Pons (tissue), 1 donor: ENCODE results near the gene CSNK1G1.
A peak's percentile ranks its signal among the peaks of the same experiment; 100 is the strongest.

ENCODE experiments used
- DNase-seq: peaks from one replicate; pipeline ENCODE4 v3.0.0-alpha.2; 2016; ENCODE audit warnings: low spot score

The CSNK1G1 gene

DNA sequence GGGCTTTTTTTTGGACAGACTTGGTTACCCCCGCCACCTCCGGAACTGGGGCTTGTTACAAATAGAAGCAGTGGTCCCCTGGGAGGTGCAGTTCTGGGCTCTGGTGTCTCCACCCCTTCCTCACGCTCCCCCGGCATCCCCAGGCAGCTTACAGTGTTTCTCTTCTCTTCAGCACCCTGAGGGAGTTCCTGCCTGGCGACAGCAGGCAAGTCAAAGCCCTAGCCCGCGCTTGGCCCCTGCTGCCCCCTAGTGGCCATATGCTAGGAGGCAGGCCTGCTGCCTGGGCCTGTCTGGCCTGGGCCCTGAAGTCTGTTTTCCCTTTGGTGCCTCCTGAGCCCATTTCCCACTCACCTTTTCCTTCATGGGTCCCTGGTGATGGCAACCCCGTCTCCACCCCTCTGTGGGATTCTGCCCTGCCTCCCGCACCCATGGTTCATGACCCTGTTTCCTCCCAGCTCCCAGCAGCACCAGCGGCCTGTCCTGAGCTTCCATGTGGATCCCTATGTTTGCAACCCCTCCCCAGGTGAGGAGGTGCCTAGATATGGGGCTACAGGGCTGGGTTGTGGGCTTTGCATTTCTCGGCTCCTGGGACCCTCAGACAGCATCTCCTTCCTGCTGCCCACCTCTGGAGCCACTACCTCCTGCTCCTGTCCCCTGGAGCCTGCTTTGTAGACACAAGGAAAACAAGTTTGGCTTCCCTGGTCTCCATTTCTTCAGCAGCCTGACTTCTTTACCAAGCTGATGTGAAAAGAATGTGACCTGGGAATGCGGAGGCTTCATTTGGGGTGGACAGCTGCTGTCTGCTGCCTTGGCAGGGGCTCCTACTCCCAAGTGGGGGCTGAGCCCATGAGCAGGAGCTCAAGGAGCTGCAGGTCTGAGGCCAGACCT lies 202.2 kb downstream of the CSNK1G1 start:
- DNase-seq: peak; percentile 92

DNA sequence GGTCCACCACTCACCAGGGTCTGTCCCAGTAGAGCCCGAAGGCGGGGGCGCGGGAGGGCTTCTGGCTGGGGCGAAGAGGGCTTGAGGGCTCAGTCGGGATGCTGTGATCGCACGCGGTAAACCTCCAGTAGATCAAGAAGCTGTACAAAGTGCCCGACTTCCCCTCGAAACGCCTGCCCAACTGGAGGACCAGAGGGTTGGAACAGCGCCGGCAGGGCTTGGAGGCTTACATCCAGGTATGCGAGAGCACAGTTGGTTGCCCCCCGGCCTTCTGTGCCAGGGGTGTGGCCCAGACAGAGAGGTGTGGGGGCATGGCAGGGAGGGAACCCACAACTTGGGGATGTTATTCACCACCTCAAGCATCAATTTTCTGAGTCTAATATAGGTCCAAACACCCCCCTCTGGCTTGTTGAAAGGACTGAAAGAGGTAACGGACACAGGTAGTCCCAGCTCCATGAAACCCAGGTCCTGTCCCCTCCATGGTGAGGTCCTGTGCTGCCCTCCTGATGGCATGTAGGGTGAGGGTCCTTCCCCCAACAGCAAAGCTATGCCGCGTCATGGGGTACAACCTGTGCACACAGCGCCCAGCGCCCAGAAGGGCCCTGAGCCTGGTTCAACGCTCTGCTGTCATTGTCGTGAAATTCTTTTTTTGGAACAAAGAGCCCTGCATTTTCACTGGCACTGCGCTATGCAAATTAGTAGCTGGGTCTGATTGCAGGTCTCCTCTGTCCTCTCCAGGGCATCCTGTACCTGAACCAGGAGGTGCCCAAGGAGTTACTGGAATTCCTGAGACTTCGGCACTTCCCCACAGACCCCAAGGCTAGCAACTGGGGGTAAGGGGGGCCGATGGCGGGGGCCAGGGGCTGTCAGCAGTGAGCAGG lies 203.2 kb downstream of the CSNK1G1 start:
- DNase-seq: no peak

DNA sequence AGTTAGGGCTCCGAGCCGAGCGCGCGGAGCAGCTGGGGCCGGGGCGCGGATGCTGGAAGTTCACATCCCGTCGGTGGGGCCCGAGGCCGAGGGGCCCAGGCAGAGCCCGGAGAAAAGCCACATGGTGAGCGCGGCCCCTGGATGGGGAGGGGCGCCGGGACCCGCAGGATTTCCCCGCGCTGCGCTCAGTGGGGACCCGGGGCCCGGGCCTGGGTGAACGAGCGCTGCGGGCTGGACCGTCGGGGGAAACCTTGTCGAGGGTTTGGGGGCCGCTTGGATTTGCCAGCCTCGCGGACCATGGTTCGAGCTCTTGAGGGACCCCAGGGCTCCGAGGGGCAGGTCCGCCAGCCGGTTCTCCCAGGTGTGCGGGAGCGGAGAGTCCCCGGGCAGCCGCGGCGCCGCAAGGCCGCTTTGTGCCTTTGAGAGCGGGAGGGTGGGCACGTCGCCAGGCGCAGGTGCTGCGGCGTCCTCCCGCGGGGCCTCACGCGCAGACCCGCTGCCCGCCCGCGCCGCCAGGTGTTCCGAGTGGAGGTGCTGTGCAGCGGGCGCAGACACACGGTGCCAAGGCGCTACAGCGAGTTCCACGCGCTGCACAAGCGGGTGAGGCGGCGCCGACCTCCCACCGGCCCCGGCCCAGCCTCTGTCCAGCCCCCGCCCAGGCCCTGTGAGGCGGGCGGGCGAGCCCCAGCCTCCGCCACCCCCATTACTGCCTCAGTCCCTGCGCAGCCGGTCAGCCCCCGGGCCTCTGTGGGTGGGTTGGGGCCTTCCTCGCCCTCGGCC lies 204.1 kb downstream of the CSNK1G1 start, which contains the start of gene SNX22:
Gene SNX22, plus strand, starts transcription at position 5 of the 780 bp plus-strand sequence. Its CDS starts 45 bp downstream, at position 50.
- no peak for DNase-seq

DNA sequence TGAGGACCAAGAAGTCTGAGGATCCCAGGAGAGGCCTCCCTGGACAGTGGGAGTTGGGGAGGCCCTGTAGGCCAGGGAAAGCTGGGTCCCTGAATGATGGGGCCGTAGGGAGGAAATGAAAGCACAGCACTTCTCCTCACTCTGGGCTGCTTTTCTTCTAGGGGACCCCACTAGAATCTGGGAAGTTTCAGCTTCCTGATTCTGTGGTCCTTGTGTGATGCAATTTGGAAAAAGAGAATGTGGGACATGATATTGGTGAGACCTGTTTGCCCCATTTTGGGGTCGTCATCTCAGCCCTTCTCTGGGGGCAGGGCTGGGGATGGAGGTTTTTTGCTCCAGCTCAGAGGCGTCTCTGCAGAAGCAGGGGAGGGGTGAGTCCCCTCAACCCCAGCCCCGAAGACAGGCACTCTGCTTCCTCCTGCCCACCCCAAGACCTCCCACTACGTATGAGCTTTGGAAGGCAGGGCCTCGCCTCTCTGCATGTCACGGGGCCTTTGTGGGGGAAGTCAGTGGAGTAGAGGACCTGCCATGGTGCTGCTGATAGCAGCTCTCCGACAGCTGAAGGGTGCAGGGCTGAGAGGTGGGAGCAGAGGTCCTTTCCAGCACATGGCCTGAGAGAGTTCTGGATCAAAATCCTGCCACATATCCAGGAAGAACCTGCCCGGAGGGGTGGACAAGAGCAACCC lies 205.9 kb downstream of the CSNK1G1 start:
- DNase-seq: peak; percentile 73

DNA sequence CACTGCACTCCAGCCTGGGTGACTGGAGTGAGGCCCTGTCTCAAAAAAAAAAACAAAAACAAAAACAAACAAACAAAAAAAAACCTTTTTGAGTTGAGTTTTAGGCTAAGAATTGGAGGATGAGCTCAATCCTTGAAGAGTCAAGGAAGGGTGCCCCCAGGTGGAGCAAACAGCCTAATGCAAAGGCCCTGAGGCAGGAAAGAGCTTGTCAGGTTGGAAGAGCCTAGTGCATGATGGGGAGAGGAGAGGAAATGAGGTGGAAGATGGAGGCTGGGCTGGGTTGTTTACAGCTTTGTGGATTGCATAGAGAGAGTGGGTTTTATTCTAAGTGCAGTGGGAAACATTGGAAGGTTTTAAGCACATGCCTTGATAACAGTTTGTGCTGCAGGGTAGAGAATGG lies 206.5 kb downstream of the CSNK1G1 start:
- DNase-seq: peak; percentile 68

DNA sequence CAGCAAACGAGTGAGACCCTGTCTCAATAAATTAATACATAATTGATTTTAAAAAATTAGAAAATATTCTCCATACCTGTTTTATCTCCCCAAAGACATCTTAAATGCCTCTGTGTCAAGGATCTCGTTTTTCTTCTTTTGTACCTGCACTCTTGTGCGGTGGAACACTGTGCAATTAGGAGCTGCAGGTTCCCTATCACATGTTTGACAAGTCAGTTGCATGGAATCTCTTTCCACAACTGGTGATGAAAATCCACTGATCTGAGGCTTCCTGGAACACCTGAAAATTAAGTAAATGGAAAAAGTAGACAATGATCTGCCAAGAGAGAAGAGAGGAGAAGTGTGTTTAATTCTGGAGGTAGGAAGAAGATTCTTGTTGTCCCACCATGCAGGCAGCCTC lies 207.4 kb downstream of the CSNK1G1 start:
- no peak for DNase-seq

DNA sequence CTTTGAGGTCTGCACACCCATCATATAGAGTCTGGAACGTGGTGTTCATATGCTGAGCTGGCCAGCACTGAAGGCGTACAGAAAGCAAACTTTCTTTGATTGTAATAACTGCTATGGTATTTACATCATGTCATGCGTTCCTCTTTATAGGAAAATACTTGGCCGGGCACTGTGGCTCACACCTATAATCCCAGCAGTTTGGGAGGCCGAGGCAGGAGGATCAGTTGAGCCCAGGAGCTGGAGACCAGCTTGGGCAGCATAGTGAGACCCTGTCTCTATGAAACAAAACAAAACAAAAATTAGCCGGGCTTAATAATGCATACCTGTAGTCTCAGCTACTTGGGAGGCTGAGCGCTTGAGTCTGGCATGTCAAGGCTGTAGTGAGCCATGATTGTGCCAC lies 207.8 kb downstream of the CSNK1G1 start:
- DNase-seq: no peak

DNA sequence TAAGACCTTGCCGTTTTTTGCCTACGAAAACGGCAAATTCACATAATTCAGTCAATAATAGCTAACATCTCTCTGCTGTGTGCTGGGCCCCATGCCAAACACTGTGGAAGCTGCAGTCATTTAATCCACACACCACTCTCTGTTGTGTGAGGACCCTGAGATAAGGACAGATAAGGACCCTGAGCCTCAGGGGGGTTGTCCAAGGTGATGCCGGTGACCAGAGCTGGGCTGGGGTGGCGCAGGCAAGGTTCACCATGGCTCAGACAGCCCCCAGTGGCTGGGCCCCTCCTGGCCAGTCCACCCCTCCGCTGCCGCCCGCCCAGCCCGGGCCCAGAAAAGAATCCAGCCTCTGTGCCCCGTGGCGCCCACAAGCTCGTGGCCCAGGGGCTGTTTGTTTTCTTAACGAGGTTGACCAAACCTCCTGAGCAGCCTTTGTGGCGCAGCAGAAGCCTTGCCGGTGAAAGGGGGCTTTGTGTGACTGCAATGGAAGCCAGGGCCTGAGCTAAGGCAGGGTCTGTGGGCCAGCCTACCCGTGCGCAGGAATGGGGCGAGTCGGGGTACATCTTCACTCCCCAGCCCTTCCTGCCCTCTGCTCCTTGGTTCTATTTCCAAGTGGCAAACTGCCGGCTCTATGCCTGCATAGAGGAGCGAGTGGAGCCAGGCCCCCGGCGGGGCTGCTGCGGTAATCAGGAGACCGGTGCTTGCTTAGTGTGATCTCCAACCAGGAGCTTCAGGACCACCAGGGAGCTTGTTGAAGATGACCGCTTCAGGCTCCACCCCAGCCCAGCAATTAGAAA lies 208.9 kb downstream of the CSNK1G1 start:
- DNase-seq: peak; percentile 67

DNA sequence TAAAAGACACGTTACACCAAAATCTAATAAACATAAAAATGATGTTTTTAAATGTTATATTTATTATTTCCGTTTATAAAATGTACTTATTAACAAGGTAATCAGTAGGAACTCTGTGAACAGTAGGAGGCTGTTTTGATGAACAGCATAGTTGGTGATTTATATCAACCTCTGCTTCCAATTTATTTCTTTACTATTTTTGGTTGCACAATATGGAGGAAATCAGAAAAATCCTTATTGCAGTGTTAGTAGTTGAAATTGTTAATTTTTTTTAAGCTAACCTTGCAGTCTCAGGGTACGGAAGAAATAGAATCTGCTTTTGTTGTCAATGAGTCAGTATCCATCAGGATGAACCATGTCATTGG lies 209.5 kb downstream of the CSNK1G1 start:
- peak; percentile 15 for DNase-seq

DNA sequence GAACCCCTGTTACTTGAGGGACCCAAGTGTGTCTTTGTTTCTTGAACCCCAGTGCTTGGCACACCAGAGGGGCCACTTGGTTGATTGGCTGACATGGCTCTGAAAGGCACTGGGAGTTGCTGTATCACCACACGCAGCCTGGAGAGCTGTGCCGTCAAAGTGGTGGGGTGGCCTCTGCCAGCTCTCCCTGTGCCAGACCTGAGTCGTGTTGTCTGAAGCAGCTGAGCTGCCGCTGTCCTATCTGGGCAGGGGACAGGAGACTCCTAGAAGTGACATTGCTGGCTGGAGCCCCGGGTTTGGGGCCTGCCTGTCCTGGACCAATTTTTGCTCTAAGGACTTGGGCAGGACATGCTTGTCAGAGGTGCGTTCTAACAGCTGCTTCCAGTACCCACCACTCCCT lies 209.9 kb downstream of the CSNK1G1 start:
- peak; percentile 42 for DNase-seq

DNA sequence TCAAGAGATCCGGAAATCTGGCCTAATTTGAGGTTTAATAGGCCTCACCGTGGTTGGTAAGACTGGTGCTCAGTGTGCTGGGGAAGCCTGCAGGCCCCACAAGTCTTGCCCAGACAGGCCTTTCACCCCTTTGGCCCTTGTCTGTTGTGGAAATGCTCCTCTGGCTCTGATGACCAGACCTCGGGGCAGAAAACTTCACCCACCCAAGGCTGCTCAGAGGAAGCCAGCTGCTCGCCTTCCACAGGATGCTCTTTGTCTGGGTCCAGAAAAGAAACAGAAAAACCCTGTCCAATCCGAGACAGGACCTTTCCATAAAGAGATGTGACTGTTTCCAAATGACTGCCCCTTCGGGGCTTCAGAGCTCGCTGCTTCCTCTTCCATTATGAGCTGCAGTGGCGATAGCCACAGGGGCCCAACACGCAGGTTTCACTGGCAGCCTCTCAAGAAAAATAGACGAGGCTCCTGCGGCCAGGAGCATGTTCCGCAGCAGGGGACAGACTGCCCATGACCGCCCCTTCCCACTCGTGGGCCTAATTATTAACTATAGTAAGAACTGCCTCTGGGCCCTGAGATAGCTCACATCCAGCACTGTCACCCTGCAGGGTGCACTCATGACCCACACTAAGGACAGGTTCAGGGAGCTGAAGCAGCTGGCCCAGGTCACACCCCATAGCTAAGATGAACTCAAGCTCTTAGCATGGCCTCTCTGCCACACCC lies 211.2 kb downstream of the CSNK1G1 start:
- peak; percentile 88 for DNase-seq

DNA sequence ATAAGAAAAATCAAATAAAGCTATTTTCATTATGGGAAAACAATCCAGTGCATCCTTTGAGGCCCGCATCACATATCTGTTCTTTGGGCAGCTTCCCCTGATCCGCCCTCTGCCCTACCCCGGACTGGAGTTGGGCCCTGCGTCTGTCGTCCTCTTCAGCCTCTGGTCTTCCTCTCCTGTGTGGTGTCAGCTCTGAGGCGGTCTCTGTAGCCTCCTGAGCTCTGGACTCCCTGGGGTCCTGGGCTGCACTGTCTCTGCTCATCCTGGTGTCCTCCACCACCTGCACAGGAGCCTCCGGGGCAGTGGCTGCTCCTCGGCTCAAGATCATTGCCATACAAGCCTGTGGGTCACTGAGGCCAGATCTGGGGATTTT lies 211.8 kb downstream of the CSNK1G1 start:
- no peak for DNase-seq

DNA sequence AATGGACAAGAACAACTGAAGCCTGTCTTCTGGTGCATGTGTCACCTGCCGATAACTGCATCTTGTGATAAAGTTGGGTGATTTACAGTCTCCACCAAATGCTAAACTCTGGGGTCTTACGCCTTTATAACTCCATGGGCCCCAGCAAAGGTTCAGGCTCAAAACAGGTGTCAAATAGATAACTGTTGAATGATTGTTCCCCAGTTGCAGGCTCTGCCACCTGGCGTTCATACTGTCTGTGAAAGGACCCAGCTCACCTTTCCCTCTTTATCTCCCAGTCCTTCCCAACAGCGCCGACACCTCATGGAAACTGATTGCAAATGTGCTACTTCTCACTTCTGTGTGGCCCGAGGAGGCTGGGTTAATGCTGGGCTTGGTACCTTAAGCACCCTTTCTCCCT lies 212.7 kb downstream of the CSNK1G1 start:
- no peak for DNase-seq

DNA sequence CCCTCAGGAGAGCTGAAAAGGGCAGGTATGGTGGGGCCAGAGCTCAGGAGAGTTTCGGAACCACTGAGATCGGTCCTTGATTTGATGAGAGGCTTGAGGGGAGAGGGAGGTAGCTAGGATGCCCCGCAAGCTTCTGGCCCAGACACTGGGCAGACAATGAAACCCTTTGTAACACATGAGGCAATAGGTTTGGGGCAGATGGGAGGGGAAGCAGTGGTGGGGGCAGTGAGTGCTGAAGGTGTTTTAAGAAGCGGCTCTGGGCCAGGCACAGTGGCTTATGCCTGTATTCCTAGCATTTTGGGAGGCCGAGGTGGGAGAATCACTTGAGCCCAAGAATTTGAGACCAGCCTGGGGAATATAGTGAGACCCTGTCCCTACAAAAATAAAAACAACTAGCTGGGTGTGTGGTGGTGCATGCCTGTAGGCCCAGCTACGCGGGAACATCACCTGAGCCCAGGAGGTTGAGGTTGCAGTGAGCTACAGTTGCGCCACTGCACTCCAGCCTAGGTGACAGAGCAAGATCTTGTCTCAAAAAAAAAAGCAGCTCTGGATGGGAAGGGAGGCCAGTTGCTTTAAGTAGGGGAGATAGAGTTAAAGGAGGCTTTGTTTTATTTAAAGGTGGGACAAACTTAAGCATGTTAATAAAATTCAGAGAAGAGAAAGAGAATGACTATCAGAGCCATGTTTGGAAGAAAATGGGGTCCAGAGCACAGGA lies 214.0 kb downstream of the CSNK1G1 start:
- DNase-seq: peak; percentile 87

DNA sequence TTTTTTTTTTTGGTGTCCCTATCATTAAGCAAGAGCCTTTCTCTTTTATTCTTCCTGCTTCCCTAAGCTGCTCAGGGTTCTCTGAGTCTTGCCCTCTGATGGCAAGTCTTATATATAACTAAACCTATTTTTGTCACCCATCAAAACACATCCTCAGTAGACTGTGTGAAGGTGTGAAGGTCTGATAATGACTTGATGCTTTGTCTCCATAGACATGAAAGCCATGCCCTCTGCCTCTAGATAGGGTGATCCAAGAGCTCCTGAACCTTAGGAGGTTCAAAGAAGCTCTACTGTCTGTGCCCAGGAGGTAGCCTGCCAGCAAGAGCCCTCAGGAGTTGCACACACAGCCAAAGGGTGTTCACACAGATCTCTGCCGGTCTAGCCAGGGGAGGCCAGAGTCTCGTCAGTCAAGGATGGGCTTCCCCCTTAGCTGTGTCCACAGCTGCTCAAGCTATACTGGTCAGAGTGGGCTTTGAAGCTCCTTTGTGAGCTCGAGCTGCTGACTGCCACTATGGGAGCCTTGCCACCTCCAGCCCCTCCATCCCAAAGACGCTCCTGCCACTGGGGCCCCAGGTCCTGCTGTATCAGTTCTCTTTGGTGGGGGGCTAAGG lies 217.5 kb downstream of the CSNK1G1 start:
- DNase-seq: no peak

DNA sequence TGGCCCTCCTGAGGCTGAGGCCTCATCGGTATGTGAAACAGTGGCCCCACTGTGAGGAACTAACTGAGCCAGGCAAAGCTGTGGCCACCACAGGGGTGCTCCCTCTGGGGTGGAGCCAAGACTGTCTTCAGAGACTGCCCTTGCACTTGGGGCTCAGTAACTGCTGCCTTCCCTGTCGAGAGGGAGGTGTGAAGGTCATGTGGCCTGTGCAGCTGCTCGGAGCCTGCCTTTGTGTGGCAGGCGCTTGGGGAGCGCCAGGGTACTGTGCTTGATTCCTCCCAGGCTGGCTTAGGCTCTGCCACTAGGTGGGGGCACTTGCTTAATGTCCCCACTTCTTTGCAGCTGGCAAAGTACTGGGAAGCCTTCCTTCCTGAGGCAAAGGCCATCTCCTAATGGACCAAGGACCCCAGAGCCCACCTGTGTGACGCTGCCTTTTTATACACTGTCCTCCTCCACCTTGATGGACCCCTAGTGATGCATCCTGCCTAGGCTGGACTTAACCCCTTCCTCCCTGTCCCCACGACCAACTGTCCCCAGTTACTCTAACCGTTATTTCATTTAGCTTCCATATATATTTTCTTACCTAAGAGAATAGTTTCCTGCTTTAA lies 218.6 kb downstream of the CSNK1G1 start:
- DNase-seq: peak; percentile 84

DNA sequence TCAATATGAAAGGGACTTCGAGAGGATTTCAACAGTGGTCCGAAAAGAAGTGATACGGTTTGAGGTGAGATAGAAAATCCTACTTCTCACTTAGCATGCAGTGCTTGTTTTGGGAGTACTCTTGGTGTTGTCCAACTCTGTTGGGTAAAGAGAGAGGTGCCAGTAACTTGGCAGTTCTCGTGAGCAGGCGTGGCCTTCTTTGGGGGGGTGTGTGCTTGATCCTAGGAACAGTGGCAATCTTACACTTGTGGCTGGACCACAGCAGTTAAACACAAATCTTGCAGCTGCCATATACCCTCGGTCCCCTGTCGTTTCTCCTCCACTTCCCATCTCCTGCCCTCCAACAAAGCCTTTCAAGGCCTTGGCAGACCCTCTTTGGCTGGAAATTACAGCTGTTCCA lies 219.6 kb downstream of the CSNK1G1 start:
- no peak for DNase-seq

DNA sequence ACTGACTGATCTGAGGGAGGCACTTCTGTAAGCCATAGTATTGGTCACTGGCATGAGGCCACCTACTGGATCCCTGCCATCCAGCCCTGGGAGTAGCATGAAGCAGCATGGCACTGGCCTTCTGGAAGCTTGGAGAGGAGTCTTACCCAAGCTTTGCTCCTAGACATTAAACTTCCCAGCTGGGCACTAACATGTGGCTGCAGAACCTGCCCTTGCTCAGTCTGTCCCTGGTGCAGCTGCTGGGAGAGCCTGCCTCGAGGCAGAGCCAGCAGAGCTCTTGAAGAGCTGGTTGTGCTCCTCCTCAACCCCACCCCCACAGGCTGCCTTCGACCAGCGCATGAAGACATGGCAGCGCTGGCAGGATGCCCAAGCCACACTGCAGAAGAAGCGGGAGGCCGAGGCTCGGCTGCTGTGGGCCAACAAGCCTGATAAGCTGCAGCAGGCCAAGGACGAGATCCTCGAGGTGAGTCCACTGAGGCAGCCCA lies 221.6 kb downstream of the CSNK1G1 start:
- peak; percentile 85 for DNase-seq
